Measurements from ENCODE around the gene ZNF865.

DNA sequence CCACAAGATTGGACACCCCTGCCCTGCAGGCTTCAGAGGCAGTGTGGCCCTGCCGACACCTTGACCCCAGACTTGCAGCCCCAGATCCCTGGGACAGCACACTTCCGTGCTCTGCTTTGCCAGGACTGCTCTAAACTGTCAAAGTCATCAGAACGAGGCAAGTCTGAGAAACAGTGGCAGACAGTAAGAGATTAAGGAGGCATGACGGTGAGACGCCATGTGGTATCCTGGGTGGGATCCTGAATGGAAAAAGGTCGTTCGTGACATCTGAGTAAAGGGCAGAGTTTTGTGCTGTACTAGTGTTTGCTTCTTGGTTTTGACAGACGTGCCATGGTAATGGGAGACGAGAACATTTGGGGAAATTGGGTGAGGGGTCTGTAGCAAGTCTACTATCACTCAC, 38.6 kb upstream of the ZNF865 start:
- TF ChIP-seq POLR2AphosphoS5 (IDR thresholded peaks at IDR 0.05): no peak
- TF ChIP-seq, protein P1, sequence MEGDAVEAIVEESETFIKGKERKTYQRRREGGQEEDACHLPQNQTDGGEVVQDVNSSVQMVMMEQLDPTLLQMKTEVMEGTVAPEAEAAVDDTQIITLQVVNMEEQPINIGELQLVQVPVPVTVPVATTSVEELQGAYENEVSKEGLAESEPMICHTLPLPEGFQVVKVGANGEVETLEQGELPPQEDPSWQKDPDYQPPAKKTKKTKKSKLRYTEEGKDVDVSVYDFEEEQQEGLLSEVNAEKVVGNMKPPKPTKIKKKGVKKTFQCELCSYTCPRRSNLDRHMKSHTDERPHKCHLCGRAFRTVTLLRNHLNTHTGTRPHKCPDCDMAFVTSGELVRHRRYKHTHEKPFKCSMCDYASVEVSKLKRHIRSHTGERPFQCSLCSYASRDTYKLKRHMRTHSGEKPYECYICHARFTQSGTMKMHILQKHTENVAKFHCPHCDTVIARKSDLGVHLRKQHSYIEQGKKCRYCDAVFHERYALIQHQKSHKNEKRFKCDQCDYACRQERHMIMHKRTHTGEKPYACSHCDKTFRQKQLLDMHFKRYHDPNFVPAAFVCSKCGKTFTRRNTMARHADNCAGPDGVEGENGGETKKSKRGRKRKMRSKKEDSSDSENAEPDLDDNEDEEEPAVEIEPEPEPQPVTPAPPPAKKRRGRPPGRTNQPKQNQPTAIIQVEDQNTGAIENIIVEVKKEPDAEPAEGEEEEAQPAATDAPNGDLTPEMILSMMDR (IDR thresholded peaks at IDR 0.05 in 8 of 11, conservative IDR thresholded peaks at IDR 0.05 in 3 of 11): no peak
- TF ChIP-seq POLR2A (IDR thresholded peaks at IDR 0.05): no peak
